ENCODE measurements around the gene AQP12B.

AQP12B gene

DNA sequence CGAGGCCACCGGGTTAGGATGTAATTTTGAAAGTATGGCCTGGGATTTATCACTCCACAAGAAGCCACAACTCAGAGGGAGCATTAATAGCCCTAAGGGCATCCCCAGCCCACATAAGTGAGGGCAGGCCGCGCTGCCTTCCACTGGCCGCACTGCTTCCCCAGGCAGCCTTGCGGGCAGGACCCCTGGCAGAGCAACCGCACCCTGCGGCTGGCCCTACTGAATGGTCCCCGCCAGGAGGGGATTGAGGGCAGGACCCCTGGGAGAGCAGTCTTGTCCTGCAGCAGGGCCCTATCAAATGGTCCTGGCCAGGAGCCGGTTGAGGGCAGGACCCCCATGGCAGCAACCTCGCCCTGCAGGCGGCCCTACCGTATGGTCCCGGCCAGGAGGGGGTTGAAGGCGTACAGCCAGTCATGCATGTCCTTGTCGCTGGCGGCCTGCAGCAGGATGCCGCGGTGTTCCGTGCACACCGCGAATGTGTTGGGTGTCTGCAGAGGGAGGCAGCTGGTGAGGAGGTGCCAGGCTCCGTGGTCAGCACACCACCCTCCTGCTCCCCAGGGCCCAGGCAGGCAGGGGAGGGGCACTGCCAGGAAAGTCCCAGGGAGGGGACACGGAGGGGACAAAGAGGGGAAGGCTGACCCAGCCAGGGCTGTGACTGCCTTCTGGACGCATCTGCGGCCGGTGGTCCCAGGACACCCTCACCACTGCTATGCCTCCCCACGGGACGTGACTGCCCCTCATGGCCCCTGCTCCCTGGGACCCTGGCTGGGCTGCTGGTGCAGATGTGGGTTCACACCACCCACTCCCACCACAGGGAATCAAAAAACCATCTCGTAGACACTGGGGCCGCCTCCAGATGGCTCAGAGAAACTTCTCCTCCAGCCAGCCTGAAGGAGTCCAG lies 35.2 kb upstream of the AQP12B start:
- no peak for DNase-seq (ENCODE audit: low read depth)

DNA sequence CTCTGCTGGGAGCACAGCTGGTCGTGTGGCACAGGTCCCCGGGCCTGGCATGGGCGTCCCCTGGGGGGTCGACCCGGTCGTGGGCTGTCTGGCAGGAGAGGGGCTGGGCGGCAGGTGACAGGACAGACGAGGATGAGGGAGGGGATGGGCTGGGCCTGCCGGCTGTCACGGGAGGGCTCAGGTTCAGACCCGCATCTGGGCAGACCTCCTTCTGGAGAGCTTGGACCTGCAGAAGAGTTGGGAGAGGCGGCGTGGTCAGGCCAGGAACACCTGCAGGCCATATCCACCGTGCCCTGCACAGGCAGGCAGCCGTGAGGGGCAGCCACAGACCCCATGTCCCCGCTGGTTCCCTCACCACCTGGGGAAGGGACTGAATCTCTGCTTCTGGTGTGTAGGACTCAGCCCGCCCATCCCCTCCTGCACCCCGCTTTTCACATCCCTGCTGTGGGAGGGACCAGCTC lies 34.5 kb upstream of the AQP12B start:
- DNase-seq (ENCODE audit: low read depth): no peak

DNA sequence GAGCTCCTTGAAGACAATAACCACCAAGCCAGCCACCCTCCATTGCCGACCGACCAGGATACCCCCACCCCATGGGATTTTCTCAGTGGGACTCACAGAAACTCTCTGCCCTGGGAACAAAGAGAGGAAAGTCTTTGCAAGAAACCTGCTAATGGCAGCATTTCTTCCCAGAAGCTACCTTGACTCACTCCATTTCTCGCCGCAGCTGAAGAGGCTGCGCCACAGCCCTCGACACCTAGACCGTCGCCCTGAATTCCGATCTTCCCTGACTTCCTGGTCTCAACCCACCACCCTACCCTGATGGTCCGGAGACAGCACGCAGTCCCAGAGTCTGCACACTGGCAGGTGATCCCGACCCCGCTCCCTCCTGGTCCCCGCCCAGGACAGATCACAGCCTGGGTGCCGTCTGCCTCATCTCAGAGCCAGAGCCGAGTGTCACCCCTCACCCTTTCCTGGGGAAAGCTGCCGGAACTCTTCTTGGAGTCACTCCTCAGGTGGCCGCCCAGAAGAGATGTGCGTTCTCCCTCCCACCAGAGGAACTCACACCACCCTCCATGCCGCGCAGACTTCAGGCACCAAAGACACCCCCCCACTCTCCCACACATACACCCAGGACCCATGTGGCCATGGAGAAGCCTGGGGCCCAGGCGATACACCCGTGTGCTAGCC lies 33.6 kb upstream of the AQP12B start:
- DNase-seq (ENCODE audit: low read depth): no peak

DNA sequence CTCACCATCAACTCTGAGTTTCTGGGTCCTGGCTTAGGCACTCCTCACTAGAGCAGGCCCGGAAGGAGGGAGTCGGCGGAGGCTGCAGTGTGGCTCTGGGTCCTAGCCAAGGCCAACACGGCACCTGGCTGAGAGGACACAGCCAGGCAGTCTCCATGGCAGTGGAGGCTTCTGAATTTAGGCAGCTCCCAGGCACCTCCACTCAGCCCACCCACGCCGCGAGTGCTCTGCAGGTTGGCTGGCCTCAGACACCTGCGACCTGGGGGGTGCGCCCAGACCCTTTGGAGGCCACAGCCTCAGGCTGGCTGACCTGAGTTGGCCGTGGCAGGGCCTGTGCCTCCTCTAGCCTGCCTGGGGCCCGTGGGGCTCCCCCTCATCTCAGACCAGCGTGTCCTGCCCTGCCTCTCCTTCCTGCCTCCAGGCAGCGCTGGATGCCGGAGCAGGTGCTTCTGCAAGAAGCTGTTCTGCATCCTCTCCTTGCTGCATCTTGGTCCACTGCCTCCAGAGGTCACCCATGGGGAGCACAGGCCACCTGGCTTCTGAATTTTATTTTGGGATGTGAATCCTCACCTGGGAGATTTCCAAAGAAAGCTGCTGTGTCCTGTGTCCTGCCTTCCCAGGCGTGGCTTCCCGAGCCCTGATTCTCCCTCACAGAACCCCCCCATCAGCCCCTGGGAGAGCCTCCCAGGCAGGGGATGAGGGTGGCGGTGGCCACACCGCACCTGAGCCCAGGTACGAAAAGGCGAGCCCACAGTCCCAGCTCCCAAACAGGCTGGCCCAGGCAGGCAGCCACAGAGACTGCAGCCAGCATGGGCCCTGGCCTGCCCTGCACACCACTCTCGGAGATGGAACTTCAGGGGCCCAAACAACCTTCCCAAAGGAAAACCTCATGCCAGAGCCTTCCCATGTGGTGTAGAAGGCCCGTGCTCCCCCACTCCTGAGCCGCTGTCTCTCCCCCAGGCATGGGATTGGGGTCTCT lies 32.4 kb upstream of the AQP12B start:
- no peak for DNase-seq (ENCODE audit: low read depth)

DNA sequence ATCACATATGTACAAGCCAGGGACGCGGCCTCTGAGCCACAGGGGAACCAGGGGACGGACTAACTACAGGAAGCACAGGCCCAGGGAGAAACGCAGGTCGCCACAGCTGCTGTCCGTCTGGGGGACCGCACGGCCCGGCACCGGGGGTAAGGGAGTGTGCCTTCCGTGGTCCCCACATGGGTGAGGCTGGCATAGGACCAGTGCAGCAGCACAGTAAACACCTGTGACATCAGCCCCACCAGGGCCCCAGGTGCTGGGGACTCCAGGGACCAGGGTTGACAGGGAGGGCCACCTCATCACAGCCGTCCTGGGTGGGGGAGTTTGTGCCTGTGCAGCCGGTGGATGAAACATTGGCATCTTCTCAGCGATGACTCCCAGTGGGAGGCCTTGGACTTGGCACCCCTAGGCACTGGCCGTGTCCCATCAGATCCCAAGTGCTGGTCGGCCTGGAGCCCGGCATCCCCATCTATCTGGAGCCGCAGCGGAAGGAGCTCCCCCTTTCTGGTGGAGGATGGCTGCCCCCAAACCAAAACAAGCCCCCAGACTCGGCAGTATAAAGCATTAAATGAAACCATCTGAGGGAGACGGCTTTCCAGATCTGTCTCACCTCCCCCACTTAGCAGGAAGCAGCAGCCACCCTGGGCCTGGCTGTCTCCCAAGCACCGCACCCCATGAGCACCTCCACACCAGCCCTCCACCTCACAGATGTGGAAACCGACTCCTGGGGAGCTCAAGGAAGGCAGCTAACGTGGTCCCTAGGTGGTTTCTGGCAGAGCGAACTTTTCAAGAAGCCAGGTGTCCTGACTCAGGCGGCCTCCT lies 31.5 kb upstream of the AQP12B start:
- no peak for DNase-seq (ENCODE audit: low read depth)

DNA sequence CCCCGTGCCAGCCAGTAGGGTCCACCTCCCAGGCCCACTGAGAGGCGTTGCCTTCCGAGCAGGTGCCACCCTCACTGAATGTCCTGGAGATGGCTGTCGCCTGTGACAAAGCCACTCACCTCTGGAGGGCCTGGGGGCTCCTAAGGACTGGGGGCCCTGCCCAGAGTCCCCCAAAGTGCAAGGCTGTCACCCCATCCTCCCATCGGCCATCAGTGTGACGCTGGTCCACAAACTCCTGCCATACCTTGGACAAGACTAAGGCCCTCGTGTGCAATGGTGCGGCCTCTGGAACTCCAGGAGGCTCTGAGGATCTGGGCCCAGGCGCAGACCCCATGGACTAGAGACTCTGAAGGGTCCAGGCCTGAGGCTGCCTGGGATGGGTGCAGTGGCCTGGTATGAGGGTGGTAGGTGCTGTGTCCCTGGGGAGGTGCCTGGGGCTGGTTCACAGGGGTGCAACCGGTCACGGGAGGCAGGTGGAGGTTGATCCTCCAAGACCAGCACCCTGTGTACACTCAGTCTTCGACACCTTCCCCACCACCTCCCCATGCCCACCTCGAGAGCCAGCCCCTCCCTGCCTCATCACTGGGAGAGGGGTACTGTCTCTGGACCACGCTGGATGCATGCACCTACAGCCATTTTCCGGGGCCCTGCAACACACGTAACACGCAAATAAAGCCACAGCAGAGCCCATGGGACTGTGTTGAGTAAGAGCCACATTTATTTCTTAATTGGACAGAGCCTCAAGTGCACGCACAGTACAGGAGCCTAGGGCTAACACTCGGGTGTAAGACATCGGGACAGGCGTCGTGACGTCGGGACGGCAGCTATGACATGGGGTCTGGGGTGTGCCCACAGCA lies 30.6 kb upstream of the AQP12B start:
- no peak for DNase-seq (ENCODE audit: low read depth)

DNA sequence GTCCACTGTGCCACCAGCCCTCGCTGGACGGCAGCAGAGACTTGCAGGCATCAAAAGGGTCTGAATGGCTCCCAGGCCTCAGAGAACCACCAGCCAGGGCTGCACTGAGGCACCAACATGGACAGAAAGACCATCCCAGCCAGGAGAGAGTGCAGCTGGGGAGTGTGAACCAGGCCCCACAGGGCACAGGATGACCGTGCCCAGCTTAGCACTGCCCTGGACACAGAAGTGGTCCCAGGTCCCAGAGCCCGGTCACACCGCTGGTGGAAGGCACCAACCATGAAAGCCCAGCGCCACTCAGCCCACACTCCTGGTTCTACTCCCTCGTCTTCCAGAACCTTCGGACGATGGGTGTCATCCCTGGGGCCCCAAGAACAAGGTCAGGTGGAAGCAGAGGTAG lies 29.4 kb upstream of the AQP12B start:
- no peak for DNase-seq (ENCODE audit: low read depth)

DNA sequence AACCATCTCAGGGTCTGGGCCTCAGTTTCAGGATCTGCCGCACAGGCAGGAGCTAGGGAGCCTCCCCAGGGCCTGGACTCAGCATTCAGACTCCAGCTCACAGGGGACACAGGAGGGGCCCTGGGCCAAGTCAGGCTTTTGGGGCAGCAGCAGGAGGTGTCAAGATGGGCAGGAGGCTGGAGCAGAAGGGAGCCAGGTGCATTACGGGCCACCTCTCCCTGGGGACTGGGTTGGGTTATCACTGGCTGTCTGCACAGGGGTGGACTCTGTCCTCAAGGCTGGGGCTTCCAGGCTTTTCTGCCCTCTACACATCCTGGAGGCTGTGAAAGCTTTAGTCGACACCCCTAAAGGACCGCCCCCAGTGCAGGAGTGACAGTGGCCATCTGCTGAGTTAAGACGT lies 29.0 kb upstream of the AQP12B start:
- no peak for DNase-seq (ENCODE audit: low read depth)

DNA sequence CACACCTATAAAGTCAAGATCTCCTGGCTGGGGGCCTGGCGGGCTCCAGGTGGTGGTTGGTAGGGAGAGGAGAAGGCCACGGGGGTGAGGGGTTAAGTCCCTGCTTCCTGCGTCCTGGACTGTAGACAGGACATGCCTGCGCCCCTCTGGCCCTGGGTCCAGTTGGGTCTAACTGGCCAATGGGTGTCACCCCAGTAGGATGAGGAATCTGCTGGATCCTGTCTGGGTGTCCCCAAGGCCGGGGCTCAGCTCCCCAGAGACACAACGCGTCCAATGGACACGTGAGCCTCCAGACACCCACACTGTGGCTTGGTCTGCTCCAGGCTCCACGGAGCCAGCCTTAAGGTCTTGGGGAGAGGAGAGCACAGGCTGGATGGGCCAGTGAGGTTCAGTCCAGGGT lies 28.6 kb upstream of the AQP12B start:
- no peak for DNase-seq (ENCODE audit: low read depth)

DNA sequence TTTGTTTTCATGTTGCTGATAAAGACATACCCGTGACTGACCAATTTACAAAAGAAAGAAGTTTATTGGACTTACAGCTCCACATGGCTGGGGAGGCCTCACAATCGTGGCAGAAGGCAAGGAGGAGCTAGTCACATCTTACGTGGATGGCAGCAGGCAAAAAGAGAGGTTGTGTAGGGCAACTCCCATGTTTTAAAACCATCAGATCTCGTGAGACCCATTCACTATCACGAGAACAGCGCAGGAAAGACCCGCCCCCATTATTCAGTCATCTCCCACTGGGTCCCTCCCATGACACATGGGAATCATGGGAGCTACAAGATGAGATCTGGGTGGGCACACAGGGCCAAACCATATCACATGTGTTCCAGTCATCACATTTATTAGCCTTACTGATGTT lies 25.8 kb upstream of the AQP12B start:
- DNase-seq (ENCODE audit: low read depth): no peak

DNA sequence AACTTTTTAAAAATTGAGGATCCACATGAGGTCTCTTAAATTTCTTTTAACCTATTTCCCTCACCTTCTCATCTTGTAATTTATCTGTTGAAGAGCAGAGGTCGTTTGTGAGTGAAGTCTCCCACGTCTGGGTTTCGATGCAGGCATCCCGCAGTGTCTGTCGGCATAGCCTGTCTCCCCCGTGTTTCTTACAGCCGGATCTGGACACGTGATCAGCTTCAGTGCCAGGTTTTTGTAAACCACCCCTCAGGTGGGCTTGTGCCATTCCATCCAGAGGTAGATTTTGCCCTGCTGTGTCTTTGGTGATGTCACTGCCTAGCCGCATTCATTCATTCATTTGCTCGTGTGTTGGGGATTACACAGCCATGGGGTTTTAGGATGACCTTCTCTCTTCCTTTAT lies 25.1 kb upstream of the AQP12B start:
- no peak for DNase-seq (ENCODE audit: low read depth)

DNA sequence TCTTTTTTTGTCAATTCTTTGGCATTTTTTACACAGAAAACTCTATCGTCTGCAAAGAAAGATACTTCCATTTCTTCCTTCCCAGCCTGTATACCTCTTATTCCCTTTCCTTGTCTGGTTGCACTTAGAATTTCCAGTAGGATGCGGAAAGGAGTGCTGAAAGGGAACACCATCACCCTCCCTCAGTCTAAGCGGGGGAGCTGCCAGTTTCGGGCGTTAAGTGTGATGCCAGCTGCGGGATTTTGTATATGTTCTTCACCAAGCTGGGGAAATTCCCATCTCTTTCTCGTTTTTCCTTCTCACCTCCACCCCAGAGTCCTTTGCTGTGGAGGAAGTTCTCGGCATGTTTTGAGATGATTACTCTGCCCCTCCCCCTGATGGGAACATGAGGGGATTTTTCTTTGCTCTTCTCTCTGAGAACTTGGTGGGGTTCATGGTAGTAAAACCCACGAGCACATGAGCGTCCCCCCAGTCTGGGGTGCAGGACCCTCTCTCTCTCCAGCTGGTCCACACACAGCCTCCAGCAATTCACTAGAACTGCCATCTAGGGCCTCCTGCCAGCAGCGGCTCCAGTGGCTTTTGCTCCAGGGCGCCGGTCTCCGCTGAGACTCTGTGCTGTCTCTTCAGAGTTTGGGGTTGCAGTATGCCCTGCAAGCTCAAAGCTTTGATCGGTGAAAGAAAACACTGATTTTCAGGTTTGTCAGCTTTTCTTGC lies 24.5 kb upstream of the AQP12B start:
- no peak for DNase-seq (ENCODE audit: low read depth)

DNA sequence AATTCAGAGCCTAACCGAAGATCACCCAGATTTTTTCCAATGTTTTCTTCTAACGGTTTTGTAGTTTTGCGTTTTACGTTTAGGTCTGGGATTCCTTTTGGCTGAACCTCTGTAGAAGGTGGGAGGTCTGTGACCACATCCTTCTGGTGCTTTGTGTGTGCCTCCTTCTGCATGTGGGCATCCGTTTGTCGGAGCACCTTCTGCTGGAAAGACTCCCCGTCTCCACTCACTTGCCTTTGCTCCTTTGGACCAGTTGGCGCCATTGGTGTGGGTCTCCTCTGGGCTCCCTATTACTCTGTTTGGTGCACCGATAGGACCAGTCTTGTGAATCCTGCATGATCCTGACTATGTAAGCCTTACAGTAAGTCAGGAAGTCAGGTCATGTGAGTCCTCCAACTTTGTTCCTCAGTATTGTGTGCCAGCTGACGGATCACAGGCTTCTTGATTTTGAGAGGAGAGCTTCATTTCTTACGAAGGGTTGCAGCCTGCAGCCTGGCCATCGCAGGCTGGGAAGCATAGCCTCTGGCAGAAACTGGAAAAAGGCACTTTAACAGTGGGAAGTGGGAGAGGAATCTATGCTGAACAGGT lies 22.6 kb upstream of the AQP12B start:
- no peak for DNase-seq (ENCODE audit: low read depth)

DNA sequence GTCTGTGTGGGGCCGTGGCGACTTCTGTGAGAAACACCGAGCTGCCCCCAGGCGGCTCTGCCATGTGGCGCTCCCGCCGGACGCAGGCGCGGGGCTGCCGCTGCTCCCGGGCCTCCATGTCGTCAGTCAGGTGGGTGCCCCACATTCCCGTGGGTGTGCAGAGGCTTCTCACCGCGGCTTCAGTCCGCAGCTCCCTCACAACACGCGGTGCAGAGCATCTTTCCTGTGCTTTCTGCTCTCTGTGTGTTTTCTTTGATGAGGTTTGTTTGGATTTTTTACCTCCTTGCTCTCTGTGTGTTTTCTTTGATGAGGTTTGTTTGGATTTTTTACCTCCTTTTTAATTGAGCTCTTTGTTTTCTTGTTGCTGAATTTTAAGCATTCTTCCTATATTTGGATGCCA lies 22.0 kb upstream of the AQP12B start:
- DNase-seq (ENCODE audit: low read depth): no peak

DNA sequence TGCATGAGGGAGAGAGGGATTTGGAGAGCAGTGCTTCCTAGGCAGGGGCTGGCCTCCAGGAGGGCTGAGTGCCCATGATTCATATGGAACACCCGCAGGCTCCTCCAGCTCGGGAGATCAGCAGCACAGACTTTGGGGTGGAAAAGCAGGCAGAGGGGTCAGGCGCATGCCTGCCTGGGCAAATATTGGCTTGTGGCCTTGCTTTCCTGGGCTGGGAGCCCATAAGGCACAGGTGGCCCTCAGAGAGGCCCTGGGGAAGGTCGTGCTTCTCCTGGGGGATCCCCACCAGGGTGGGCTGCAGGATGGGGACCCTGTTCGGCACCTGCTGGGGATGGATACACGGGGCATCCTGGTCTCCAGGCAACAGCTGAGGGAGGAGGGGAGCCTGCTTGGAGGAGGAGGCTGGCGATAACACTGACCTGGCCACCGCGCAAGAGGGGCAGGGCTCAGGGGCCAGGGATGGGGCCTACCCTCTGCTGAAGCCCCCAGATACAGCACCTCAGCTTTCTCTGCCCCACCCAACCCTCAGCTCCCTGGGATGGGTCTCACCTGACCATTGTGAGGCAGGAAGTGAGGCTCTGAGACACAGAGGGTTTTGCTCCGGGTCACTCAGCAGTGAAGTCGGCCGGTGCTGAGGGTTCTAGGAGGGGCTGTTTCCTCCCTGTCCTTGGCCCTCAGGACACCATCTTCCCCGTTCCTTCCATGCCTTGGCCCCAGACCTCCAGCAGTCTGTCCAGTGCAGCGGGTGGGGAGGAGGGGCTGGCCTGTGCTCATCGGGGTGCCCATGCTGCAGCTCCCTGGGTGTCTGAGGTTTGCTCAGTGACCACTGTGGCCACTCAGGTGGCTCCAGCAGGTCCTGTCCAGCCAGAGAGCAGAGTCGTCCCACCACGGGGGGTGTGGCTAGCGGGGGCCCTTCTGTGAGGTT lies 21.0 kb upstream of the AQP12B start:
- DNase-seq (ENCODE audit: low read depth): no peak

DNA sequence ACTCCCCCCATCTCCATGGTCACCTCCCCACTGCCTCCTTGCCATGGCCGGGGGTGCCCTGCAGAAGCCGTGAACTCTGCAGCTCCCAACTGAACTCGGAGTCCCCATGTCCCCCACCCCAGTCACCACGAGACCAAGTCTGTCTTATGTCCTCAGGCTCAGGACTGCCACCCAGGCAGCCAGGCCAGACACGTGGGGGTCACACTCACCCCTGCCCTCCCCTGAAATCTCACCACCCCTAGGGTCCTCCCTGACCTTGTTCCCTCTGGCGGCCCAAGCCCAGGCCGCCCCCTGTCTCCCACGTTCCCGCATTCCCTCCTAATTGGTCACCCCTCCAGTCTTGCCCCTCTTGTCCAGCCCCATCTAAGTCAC lies 19.9 kb upstream of the AQP12B start:
- no peak for DNase-seq (ENCODE audit: low read depth)

DNA sequence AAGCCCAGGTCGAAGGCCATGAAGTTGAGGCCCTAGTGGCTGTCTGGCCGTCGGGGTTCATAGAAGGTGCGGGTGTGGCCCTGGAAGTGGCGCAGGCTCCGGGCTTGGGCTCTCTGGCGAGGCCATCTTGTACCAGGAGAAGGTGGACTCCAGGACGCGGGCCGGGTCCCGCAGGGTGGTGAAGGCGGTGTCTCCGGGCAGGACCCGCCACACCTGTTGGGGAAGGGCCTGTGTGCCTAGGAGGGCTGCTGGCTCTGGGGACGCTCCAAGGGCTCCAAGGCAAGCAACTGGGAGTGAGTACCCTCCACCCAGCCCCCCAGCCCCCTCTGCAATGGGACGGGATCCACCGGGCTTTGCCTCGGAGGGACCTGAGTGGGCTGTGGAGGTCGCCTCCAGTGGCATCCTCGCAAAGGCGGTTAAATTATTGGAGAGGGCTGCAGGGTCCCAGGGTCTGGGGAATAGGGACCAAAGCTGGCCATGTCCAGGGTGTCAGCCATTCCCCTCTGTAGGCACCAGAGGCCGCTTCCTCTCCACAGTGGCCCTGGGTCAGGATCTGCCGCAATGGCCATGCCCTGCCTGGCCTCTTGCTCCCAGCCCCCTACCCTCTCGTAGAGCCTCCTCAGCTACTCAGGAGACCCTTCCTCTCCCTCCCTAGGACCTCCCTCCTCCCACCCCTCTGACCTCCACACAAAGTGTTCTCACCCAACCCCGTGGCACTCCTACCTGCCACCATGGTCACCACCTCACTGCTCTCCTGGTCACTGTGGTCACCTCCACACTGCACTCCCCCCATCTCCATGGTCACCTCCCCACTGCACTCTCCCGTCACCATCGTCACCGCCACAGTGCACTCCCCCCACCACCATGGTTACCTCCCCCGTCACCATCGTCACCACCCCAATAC lies 19.3 kb upstream of the AQP12B start:
- no peak for DNase-seq (ENCODE audit: low read depth)
